Transverse colon (tissue), 4 donors: ENCODE data around the gene PSMC3IP.

Source experiments
- CTCF ChIP-seq, 5 experiments: fragments of 200-600 bp in 3 of 5; fragments of 450-650 bp in 2 of 5; sonication (generic) in 3 of 5; IDR thresholded peaks; 1 replicate in 2 of 5; 2 replicates in 3 of 5; pipeline ENCODE4 v1.5.1; 2016 to 2017; ENCODE audit warnings: antibody characterized with exemption in 5 of 5, inconsistent platforms in 3 of 5, mild to moderate bottlenecking in 2 of 5, moderate library complexity in 1 of 5
- EP300 ChIP-seq: sonication (generic); formaldehyde crosslinking; IDR thresholded peaks from one replicate; pipeline ENCODE4 v1.6.1; 2017; ENCODE audit warnings: antibody characterized with exemption, low read depth
- POLR2A ChIP-seq: fragments of 450-650 bp; IDR thresholded peaks from one replicate; pipeline ENCODE4 v1.6.1; 2016; ENCODE audit warnings: antibody characterized with exemption, mild to moderate bottlenecking, moderate library complexity
- POLR2AphosphoS5 ChIP-seq, 3 donors: sonication (generic); formaldehyde crosslinking; IDR thresholded peaks; one replicate each; pipeline ENCODE4 v1.6.1; 2016; ENCODE audit warnings: antibody characterized with exemption in 3 of 3

- TF ChIP-seq CTCF (IDR thresholded peaks at IDR 0.05): no peak
- no peak for TF ChIP-seq POLR2AphosphoS5 (IDR thresholded peaks at IDR 0.05)
- TF ChIP-seq EP300: no peak
- TF ChIP-seq POLR2A: no peak
Observed at GRCh38 chr17:42608305-42609181, 31.0 kb upstream of the PSMC3IP start.
